Nephron (organoid): ENCODE results near the gene NLRP1.

Source experiments
- H3K27ac Mint-ChIP-seq, 3 experiments: 2 replicates each; pipeline ENCODE4 v1.8.0; 2020; ENCODE audit warnings: mixed read lengths in 3 of 3, mild to moderate bottlenecking in 2 of 3, moderate library complexity in 1 of 3
- H3K27me3 Mint-ChIP-seq: 2 replicates; pipeline ENCODE4 v1.8.0; 2021; ENCODE audit warnings: low read depth, mild to moderate bottlenecking, moderate library complexity, mixed read lengths
- H3K36me3 Mint-ChIP-seq: 2 replicates; pipeline ENCODE4 v1.8.0; 2020; ENCODE audit warnings: low read depth, mixed read lengths
- H3K4me1 Mint-ChIP-seq: 2 replicates; pipeline ENCODE4 v1.8.0; 2020; ENCODE audit warnings: mixed read lengths
- H3K4me3 Mint-ChIP-seq, 3 experiments: 2 replicates each; pipeline ENCODE4 v1.8.0; 2020; ENCODE audit warnings: mild to moderate bottlenecking in 3 of 3, mixed read lengths in 3 of 3, moderate library complexity in 2 of 3
- H3K9me3 Mint-ChIP-seq: 2 replicates; pipeline ENCODE4 v1.8.0; 2020; ENCODE audit warnings: mixed read lengths
- TF ChIP-seq, protein P1 (sequence below), 3 experiments: fragments of 200-600 bp; sonication (generic); IDR thresholded peaks; one replicate each; pipeline ENCODE4 v1.5.0; 2021; ENCODE audit warnings: antibody characterized with exemption in 3 of 3; ENCODE audit not compliant: unreplicated experiment in 3 of 3

Gene NLRP1

DNA sequence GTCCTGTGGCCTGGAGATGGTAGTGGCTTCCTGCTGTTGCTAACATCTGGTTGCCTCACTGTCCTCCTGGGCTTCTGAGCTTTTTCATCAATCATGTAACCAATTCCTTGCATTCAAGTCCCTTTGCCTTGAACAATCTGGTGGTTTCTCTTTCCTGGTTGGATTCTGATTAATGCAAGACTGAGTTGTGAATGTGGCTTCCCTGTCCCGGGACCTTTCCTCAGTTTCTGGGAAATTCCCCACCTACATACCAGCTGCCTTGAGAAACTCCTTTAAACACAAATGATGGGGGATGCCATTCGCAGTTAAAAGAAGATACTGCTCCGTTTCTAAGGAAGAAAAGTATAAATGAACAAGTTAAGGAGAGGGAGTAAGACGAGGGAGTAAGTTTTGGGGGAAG, 39.9 kb upstream of the NLRP1 start:
- H3K27ac Mint-ChIP-seq = no peak overlapping the region
- no peaks in the 10 kb centered on the region for H3K4me1 Mint-ChIP-seq
- H3K36me3 Mint-ChIP-seq = no peaks in the 10 kb centered on the region
- no peak overlapping the region for H3K4me3 Mint-ChIP-seq
- TF ChIP-seq, protein P1, sequence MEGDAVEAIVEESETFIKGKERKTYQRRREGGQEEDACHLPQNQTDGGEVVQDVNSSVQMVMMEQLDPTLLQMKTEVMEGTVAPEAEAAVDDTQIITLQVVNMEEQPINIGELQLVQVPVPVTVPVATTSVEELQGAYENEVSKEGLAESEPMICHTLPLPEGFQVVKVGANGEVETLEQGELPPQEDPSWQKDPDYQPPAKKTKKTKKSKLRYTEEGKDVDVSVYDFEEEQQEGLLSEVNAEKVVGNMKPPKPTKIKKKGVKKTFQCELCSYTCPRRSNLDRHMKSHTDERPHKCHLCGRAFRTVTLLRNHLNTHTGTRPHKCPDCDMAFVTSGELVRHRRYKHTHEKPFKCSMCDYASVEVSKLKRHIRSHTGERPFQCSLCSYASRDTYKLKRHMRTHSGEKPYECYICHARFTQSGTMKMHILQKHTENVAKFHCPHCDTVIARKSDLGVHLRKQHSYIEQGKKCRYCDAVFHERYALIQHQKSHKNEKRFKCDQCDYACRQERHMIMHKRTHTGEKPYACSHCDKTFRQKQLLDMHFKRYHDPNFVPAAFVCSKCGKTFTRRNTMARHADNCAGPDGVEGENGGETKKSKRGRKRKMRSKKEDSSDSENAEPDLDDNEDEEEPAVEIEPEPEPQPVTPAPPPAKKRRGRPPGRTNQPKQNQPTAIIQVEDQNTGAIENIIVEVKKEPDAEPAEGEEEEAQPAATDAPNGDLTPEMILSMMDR (IDR thresholded peaks at IDR 0.05; ENCODE audit: unreplicated experiment in 3 of 3) = no peak
- no peaks in the 10 kb centered on the region for H3K9me3 Mint-ChIP-seq
- peaks cover 25% of the 10 kb centered on the region for H3K27me3 Mint-ChIP-seq

DNA sequence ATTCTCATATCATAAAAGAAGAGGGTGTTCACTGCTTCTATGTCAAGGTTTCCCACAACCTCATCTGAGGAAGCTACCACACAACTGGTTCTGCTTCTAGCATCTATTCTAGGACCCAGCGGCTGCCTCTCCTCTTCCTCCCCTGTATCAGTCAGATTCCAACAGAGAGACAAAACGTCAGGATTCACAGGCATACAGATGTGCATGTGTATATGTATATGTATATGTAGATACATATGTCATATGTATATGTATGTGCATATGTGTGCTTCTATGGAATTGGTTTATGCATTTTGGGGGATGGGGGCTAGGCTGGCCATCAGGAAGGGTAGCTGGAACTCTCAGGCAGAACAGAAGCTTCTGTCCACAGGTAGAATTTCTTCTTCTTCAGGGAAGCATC, 37.4 kb upstream of the NLRP1 start:
- Mint-ChIP-seq H3K36me3 (no peaks in the 10 kb centered on the region), H3K9me3 (no peaks in the 10 kb centered on the region), H3K4me3 (no peak overlapping the region), H3K27ac (no peak overlapping the region), H3K4me1 (no peaks in the 10 kb centered on the region), H3K27me3 (peaks cover 24% of the 10 kb centered on the region)
- TF ChIP-seq, protein P1 (IDR thresholded peaks at IDR 0.05; ENCODE audit: unreplicated experiment in 3 of 3) = no peak

DNA sequence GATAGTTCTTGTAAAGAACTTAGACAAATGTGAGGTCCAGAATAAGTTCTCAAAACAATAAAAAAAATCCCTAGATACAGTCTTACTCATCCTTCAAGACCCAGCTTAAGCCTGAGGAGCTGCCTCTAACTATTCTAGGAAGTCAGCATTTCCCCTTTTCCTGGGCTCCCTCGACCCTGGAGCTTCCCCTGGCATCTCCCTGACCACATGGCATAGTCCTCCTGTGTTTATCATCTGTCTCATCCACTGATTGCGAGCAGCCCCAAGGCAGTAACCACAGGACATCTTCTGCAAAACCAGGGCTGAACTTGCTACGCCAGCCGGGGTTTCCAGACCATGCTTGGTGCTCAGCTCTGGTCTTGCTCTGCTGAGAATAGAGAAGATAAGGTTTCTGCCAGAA, 36.7 kb upstream of the NLRP1 start:
- Mint-ChIP-seq H3K36me3 (no peaks in the 10 kb centered on the region), H3K4me1 (no peaks in the 10 kb centered on the region), H3K9me3 (no peaks in the 10 kb centered on the region), H3K27ac (no peak overlapping the region), H3K27me3 (peaks cover 21% of the 10 kb centered on the region), H3K4me3 (no peak overlapping the region)
- TF ChIP-seq, protein P1 (IDR thresholded peaks at IDR 0.05; ENCODE audit: unreplicated experiment in 3 of 3) = no peak

DNA sequence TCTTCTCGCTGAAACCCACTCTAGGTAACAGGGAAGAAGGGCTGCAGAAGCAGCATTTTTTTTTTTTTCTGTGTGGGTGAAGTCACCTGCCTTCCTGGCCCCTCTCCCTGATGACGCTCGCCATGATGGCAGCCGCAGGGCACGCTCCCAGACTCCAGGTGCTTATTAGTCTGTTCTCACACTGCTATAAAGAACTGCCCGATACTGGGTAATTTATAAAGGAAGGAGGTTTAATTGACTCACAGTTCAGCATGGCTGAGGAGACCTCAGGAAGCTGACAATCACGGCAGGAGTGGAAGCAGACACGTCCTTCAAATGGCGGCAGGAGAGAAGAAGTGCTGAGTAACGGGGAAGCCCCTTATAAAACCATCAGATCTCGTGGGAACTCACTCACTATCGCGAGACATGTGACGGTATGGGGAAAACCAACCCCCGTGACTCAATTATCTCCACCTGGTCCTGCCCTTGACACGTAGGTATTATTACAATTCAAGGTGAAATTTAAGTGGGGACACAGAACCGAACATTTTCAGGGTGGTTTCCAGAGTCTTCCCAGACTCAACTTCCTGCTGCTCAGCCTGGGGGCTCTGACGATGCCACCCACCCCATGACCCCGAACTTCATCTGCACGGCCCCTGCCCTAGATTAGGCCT, 34.9 kb upstream of the NLRP1 start:
- H3K4me3 Mint-ChIP-seq = no peak overlapping the region
- H3K36me3 Mint-ChIP-seq = no peaks in the 10 kb centered on the region
- H3K9me3 Mint-ChIP-seq = no peaks in the 10 kb centered on the region
- H3K27me3 Mint-ChIP-seq = peaks cover 19% of the 10 kb centered on the region
- H3K4me1 Mint-ChIP-seq = no peaks in the 10 kb centered on the region
- TF ChIP-seq, protein P1 (IDR thresholded peaks at IDR 0.05; ENCODE audit: unreplicated experiment in 3 of 3) = no peak
- no peak overlapping the region for H3K27ac Mint-ChIP-seq

DNA sequence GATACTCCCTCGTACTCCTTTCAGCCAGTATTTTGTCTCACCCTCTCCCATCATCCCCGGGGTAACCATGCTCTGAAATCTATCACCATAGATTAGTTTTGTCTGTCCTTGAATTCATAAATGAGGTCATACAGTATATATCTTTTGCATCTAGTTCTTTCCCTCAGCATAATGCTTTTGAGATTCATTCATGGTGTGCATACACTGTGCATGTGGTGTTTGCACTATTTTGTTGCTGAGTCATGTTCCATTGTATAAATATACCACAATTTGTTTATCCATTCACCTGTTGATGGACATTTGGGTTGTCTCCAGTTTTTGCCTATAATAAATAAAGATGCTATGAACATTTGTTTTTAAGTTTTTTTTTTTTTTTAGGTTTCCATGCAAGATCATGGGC, 34.2 kb upstream of the NLRP1 start:
- Mint-ChIP-seq H3K36me3 (no peaks in the 10 kb centered on the region), H3K4me1 (no peaks in the 10 kb centered on the region)
- TF ChIP-seq, protein P1 (IDR thresholded peaks at IDR 0.05; ENCODE audit: unreplicated experiment in 3 of 3) = no peak

DNA sequence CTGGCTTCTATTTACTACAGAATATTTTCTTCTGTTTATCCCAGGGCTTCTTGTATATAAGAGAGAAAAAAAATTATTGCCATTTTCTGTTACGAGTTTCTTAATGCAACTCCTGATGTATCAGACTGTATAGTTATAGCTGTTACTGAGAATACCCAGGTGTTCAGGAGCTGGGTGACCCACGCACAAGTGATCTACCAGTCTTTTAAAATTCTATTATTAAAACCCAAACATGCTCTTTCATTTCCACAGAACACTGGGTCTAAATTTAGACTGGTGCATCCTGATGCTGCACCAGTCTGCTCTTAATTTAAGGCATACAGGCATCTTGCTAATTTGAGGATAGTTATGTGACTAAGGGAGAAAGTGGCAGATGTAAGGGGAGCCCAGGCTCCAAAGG, 31.2 kb upstream of the NLRP1 start:
- no peak overlapping the region for H3K27ac Mint-ChIP-seq
- peaks cover 3% of the 10 kb centered on the region for H3K9me3 Mint-ChIP-seq
- no peak overlapping the region for H3K4me3 Mint-ChIP-seq
- TF ChIP-seq, protein P1 (IDR thresholded peaks at IDR 0.05; ENCODE audit: unreplicated experiment in 3 of 3) = no peak
- H3K36me3 Mint-ChIP-seq = no peaks in the 10 kb centered on the region
- peaks cover 16% of the 10 kb centered on the region for H3K27me3 Mint-ChIP-seq
- H3K4me1 Mint-ChIP-seq = no peaks in the 10 kb centered on the region

More for the DNA sequence above, 34.2 kb upstream of the NLRP1 start:
- Mint-ChIP-seq H3K27ac (no peak overlapping the region), H3K27me3 (peaks cover 24% of the 10 kb centered on the region), H3K4me3 (no peak overlapping the region), H3K9me3 (no peaks in the 10 kb centered on the region)
